Lower leg skin (tissue), 4 donors: Measurements from ENCODE around the gene SLC7A9. TPM values are rescaled to one million over a fixed set of nuclear protein-coding genes. Genes with fewer than 3 reads are reported as not detected.
"Not testable (repeated sequence)": the region's sequence is repeated elsewhere in the genome, so short reads cannot be mapped to it uniquely, and the experiment has no call there.

ENCODE experiments used
- DNase-seq, 2 donors: peaks; one replicate each; pipeline ENCODE4 v3.0.0-alpha.2; 2019; ENCODE audit warnings: low spot score in 2 of 2
- H3K4me3 ChIP-seq: fragments of 200-600 bp; sonication (generic); 2 replicates; pipeline ENCODE4 v1.5.1; 2017; ENCODE audit warnings: mild to moderate bottlenecking, low read depth; ENCODE audit not compliant: poor library complexity, severe bottlenecking
- POLR2A ChIP-seq, 2 donors: fragments of 450-650 bp; IDR thresholded peaks; one replicate each; pipeline ENCODE4 v1.6.1; 2016 to 2017; ENCODE audit warnings: antibody characterized with exemption in 2 of 2, mild to moderate bottlenecking in 1 of 2, moderate library complexity in 1 of 2
- WGBS, 2 donors: methylation state at CpG; one replicate each; pipeline ENCODE4 v1.1.5; 2018; 5-methylcytosine and 5-hydroxymethylcytosine counted together
- intact Hi-C: fragments of 100-400 bp; cut with DNase I; formaldehyde crosslinking; loops from one replicate; pipeline ENCODE4 v1.15.0; 2023; ENCODE audit warnings: low total_unique reads
- total RNA-seq, 4 donors: library from RNA; depleted of rRNA; stranded (reverse); fragments of >200 nt; gene quantifications; one replicate each; pipeline ENCODE4 v1.1.0, GENCODE V29; 2016
- TF ChIP-seq, protein P1 (sequence below), 3 donors: fragments of 450-650 bp; IDR thresholded peaks; one replicate each; pipeline ENCODE4 v1.5.1; 2016; ENCODE audit warnings: antibody characterized with exemption in 3 of 3, mild to moderate bottlenecking in 3 of 3, moderate library complexity in 2 of 3

SLC7A9 gene
- total RNA-seq, 4 donors from 2014 or later: 0.49 TPM; not detected in 2

DNA sequence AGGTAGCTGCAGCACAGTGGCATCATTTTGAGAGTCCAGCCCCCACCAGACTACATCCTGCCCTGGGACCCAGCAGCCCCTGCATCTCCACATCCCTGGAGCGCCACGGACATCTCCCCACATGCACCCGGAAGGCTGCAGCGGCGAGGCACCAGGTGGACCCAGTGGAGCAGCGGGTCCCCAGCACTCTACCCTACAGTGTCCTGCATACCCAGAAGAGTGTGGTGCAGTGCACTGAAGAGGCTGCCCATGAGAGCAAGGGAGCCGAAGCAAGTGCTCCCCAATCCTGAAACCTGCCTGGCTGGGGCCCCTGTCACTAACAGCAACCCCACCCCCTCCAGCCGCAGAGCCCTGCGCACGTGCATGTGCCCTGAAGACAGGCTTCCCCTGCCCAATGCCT lies 21.3 kb upstream of the SLC7A9 start:
- no peak for TF ChIP-seq POLR2A (IDR thresholded peaks at IDR 0.05)
- TF ChIP-seq, protein P1, sequence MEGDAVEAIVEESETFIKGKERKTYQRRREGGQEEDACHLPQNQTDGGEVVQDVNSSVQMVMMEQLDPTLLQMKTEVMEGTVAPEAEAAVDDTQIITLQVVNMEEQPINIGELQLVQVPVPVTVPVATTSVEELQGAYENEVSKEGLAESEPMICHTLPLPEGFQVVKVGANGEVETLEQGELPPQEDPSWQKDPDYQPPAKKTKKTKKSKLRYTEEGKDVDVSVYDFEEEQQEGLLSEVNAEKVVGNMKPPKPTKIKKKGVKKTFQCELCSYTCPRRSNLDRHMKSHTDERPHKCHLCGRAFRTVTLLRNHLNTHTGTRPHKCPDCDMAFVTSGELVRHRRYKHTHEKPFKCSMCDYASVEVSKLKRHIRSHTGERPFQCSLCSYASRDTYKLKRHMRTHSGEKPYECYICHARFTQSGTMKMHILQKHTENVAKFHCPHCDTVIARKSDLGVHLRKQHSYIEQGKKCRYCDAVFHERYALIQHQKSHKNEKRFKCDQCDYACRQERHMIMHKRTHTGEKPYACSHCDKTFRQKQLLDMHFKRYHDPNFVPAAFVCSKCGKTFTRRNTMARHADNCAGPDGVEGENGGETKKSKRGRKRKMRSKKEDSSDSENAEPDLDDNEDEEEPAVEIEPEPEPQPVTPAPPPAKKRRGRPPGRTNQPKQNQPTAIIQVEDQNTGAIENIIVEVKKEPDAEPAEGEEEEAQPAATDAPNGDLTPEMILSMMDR (IDR thresholded peaks at IDR 0.05): no peak
- peak in 1 of 2 donors; percentile 61 for DNase-seq
- no peak overlapping the region for H3K4me3 ChIP-seq
- 99 to 100% methylated on average over 10 of the region's 10 CpGs for WGBS, 2 donors
- intact Hi-C loops: no loop called here

DNA sequence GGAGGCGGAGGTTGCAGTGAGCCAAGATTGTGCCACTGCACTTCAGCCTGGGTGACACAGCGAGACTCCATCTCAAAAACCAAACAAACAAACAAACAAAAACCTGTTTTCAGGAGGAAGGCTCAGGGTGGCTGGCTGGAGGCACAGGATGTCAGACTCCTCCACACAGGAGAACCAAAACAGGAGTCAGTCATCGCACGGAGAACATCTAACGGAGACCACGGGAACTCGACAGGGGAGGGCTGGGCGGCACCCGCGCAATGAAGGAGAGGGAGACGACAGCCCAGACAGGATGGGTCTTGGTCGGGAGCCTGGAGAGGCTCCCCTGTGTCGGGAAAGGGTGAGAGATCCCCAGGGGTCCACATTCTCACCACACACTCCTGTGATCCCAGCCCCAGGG lies 20.8 kb upstream of the SLC7A9 start:
- no peak for TF ChIP-seq POLR2A (IDR thresholded peaks at IDR 0.05)
- intact Hi-C loops: no loop called here
- 97 to 98% methylated on average over 13 of the region's 13 CpGs for WGBS, 2 donors
- H3K4me3 ChIP-seq: no peak overlapping the region
- DNase-seq: peak in 1 of 2 donors; percentile 36

- 82 to 89% methylated on average over 11 of the region's 11 CpGs for WGBS, 2 donors
- no peak for TF ChIP-seq POLR2A (IDR thresholded peaks at IDR 0.05)
- TF ChIP-seq, protein P1 (IDR thresholded peaks at IDR 0.05): no peak
- H3K4me3 ChIP-seq: no peak overlapping the region
- DNase-seq: peak in 1 of 2 donors; percentile 69
- intact Hi-C loops: no loop called here
Measured at GRCh38 chr19:32889137-32889934, 19.8 kb upstream of the SLC7A9 start.

- intact Hi-C loops: no loop called here
- H3K4me3 ChIP-seq: no peak overlapping the region
- DNase-seq: peak in 1 of 2 donors; percentile 21
- TF ChIP-seq, protein P1 (IDR thresholded peaks at IDR 0.05): no peak
- TF ChIP-seq POLR2A (IDR thresholded peaks at IDR 0.05): no peak
- WGBS, 2 donors: 83 to 87% methylated on average over 4 of the region's 4 CpGs
Measured at GRCh38 chr19:32887572-32888215, 18.1 kb upstream of the SLC7A9 start.

DNA sequence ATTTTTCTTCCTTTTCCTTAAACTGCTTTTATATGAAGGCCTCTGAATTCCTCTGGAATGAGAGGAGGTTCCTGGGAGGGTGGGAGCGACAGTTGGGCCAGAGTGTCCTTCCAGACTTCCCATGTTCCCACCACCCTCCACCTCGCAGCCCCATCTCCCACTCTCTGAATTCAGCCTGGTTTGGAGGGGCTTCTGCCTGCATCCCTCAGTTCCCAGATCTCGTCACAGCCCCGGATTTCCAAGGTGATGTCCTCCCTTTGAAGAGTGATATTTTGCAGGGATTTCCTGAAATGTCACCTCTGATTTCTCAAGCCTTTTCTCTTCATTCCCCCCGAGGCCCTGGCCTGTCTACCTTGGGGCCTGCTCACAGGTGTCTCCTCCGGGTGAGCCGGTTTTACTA lies 16.7 kb upstream of the SLC7A9 start:
- no peak overlapping the region for H3K4me3 ChIP-seq
- WGBS, 2 donors: 86 to 87% methylated on average over 7 of the region's 7 CpGs
- intact Hi-C loops: no loop called here
- peak in 1 of 2 donors; percentile 77 for DNase-seq
- TF ChIP-seq POLR2A (IDR thresholded peaks at IDR 0.05): no peak
- TF ChIP-seq, protein P1 (IDR thresholded peaks at IDR 0.05): no peak

GRCh38 chr19:32885255-32885654 lies 15.7 kb upstream of the SLC7A9 start:
- 95 to 98% methylated on average over 5 of the region's 5 CpGs for WGBS, 2 donors
- intact Hi-C loops, H3K4me3 ChIP-seq: not testable (repeated sequence)
- DNase-seq: peak in 1 of 2 donors; percentile 15
